Measurements from ENCODE around the gene SORBS2.
"Not testable (repeated sequence)": the region's sequence is repeated elsewhere in the genome, so short reads cannot be mapped to it uniquely, and the experiment has no call there.

The SORBS2 gene, protein sequence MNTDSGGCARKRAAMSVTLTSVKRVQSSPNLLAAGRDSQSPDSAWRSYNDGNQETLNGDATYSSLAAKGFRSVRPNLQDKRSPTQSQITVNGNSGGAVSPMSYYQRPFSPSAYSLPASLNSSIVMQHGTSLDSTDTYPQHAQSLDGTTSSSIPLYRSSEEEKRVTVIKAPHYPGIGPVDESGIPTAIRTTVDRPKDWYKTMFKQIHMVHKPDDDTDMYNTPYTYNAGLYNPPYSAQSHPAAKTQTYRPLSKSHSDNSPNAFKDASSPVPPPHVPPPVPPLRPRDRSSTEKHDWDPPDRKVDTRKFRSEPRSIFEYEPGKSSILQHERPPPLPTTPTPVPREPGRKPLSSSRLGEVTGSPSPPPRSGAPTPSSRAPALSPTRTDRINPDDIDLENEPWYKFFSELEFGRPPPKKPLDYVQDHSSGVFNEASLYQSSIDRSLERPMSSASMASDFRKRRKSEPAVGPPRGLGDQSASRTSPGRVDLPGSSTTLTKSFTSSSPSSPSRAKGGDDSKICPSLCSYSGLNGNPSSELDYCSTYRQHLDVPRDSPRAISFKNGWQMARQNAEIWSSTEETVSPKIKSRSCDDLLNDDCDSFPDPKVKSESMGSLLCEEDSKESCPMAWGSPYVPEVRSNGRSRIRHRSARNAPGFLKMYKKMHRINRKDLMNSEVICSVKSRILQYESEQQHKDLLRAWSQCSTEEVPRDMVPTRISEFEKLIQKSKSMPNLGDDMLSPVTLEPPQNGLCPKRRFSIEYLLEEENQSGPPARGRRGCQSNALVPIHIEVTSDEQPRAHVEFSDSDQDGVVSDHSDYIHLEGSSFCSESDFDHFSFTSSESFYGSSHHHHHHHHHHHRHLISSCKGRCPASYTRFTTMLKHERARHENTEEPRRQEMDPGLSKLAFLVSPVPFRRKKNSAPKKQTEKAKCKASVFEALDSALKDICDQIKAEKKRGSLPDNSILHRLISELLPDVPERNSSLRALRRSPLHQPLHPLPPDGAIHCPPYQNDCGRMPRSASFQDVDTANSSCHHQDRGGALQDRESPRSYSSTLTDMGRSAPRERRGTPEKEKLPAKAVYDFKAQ (N-terminal part only)

GRCh38 chr4:185811509-185812364 is at the start of gene SORBS2:
Gene SORBS2, minus strand, starts transcription at chr4:185812194. Its CDS starts 121,623 bp downstream, at chr4:185690571.
- DNase-seq (ENCODE audit: low read depth in 3 of 3): no peak

GRCh38 chr4:185859111-185859510 is 47.1 kb upstream of the SORBS2 start:
- no peak for DNase-seq (ENCODE audit: low read depth in 3 of 3)

- DNase-seq (ENCODE audit: low read depth in 3 of 3): not testable (repeated sequence)
Measured at GRCh38 chr4:185857561-185857960, 45.6 kb upstream of the SORBS2 start.

- DNase-seq (ENCODE audit: low read depth in 3 of 3): no peak
Measured at GRCh38 chr4:185853841-185854240, 41.8 kb upstream of the SORBS2 start.

DNA sequence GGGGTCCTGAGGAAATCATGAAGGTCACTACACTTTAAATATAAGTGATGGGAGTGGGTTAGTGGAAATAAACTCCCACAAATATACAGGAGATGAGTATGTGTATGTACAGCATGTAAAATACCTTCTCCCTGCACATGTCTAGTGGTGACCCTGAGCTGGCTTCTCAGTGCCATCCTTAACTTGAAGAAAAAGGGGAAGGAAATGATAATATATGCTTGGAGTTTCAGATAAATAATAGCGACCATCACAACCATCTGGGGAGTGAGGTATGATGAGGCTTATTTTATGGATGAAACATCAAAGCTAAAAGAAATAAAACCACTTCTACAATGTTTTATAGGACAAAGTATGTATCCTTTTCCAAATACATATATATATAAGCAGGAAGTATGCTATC is 41.0 kb upstream of the SORBS2 start:
- DNase-seq (ENCODE audit: low read depth in 3 of 3): no peak

DNA sequence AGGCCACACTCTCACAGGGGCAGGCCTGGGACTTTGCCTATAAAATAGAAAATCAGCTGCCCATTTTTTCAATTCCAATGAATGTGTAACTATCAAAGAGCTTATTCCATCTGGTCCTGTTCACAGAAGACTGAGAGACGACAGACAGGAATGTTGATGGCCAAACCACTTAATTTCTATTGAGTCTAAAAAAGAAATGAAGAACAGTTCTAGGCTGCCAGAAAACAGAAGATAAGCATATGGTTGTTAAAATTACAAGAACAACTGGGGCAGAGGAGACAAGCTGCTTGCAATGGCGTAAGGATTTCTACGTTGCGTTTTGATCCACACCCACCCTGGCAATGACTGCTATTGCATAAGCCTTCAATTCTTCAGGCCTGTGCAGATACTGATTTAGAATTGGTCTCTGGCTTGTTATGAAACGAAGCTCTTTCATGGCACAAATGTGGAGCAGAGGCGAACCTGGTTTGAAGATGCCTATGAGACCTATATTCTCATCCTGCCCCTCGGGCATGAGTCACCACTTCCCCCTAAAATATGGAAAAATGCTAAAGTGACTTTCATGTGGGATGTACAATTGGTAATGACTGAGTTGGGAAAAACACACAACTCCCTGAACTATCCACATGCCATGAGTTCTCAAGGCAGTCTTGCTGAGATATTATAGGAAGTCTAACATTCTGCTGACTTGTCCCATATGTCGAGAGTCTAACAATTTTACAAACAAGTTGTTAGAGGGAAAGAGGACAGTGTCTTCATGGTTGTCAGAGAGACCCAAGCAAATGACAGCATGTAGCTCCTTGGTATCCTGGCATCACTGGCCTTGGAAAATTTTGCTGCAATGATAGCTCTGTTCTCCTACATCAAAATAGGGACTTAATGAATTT is 37.9 kb upstream of the SORBS2 start:
- DNase-seq (ENCODE audit: low read depth in 3 of 3): no peak

GRCh38 chr4:185847352-185848097 is 35.5 kb upstream of the SORBS2 start:
- DNase-seq (ENCODE audit: low read depth in 3 of 3): no peak

GRCh38 chr4:185846505-185847150 is 34.6 kb upstream of the SORBS2 start:
- no peak for DNase-seq (ENCODE audit: low read depth in 3 of 3)

DNA sequence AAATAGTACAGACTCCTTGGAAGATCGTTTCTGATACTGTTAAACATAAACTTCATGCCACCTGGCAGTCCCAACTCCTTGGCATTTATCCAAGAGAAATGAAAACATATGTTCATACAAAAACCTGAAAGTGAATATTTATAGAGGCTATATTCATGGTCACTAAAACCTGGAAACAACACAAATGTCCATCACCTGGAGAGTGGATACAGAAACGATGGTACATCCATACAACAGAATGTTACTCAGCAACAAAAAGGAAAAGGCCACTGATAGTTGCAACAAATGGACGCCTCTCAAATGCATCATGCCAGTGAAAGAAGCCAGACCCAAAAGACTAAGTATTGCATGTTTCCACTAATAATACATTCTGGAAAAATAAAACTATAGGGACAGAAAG is 34.0 kb upstream of the SORBS2 start:
- no peak for DNase-seq (ENCODE audit: low read depth in 3 of 3)

GRCh38 chr4:185841451-185841850 is 29.5 kb upstream of the SORBS2 start:
- DNase-seq (ENCODE audit: low read depth in 3 of 3): no peak

DNA sequence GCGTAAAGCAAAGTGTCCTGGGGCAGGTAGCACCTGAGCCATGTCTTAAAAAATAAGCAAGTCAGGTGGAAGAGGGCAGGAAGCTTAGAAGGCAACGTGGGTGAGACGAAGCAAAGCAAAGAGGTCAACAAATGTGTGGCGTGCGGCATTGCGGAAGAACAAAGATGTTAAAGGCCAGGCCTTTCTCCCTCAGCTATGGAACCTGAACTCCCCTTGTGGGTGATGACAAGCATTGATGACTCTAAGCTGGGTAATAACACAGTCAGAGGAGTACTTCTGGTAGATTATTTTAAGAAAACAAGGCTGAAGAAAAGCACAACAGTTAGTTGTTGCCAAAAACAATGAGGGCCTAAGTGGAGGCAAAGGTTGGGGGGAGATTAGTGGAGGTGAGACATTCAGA is 29.0 kb upstream of the SORBS2 start:
- DNase-seq (ENCODE audit: low read depth in 3 of 3): no peak

DNA sequence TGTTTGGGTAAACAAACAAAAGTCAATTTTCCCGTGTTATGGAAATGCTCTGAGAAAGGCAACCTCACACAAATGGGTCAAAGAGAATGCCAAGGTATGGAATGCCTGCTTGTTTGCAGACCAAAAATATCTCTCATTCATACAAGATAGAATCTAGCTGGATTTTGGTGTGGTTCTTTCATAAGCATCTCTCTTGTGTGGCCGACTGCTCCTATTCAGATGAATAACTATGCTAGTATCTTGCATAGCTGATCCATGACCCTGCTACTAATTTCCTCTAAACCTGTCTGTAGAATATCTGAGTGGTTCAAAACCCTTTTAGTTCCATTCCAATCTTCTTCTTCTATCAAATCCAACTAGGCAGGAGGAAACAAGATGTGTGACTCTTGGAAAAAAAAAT is 28.2 kb upstream of the SORBS2 start:
- no peak for DNase-seq (ENCODE audit: low read depth in 3 of 3)

GRCh38 chr4:185839770-185840169 is 27.8 kb upstream of the SORBS2 start:
- DNase-seq (ENCODE audit: low read depth in 3 of 3): no peak

- no peak for DNase-seq (ENCODE audit: low read depth in 3 of 3)
Measured at GRCh38 chr4:185839194-185839712, 27.3 kb upstream of the SORBS2 start.

DNA sequence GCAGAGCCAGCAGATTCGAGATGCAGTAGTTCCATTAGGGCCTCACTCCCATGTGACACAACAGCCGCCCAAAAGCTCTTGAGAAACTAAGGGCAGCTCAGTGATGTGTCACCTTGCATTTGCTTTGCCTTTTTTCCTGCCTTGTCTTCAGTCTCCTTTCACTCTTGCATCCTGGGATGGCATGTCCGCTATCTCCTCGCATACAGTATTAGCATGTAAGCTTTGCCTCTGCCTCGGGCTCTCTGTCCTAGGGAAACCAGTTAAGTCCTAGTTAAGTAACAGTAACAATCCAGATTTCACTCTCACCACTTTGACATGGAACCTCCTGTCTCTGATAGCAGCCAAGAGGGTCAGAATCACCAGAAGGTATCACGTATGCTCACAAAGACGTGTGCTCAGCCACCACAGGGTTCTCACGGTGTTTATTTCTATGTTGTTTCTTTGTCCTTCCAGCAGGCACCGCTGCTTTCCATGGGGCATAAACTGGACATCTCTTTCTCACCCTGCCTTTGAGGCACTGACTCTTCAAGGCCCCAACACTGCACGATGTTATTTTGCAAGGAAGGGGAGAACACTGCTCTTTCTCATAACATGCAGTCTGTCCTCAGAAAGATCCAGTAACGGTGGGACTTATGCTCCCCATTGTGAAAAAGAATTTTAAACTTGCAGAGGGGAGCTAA is 26.7 kb upstream of the SORBS2 start:
- DNase-seq (ENCODE audit: low read depth in 3 of 3): no peak

GRCh38 chr4:185838104-185838452 is 26.1 kb upstream of the SORBS2 start:
- no peak for DNase-seq (ENCODE audit: low read depth in 3 of 3)

GRCh38 chr4:185837415-185838103 is 25.6 kb upstream of the SORBS2 start:
- DNase-seq (ENCODE audit: low read depth in 3 of 3): no peak

All from stimulated activated CD4-positive, alpha-beta T cell treated with anti-CD3 and anti-CD28 coated beads, TNF-alpha, amount 100 ng/mL, for 48 hours (primary cell).